AG09319 (cell line): ENCODE data around the gene HEMGN.

Experiments used
- DNase-seq: peaks from one replicate; pipeline ENCODE4 v3.0.0-alpha.2; 2010; ENCODE audit warnings: low read depth; ENCODE audit errors: extremely low read depth
- CTCF ChIP-seq: IDR thresholded peaks from 2 replicates; pipeline ENCODE4 v1.5.1; 2011; ENCODE audit warnings: low read depth, mild to moderate bottlenecking, inconsistent platforms, low read length, moderate library complexity

Gene HEMGN

GRCh38 chr9:97925497-97926334, 12.3 kb downstream of the HEMGN start:
- TF ChIP-seq CTCF: no peak
- DNase-seq: no peak

- DNase-seq: no peak
- TF ChIP-seq CTCF: no peak
These were observed 13.6 kb downstream of the HEMGN start for GRCh38 chr9:97924386-97924785.

- TF ChIP-seq CTCF: peak; percentile 64
- peak; percentile 62 for DNase-seq
These were observed 14.4 kb downstream of the HEMGN start for GRCh38 chr9:97923529-97924108.

- peak; percentile 73 for TF ChIP-seq CTCF
These were observed 15.8 kb downstream of the HEMGN start, which contains the start of gene TRMO for GRCh38 chr9:97921959-97922724. TSS of gene TRMO (minus strand) at chr9:97922500. CDS start at chr9:97922493, 7 bp downstream.

GRCh38 chr9:97919217-97919813, 18.7 kb downstream of the HEMGN start:
- no peak for TF ChIP-seq CTCF
- DNase-seq: no peak

More at GRCh38 chr9:97921959-97922724, 15.8 kb downstream of the HEMGN start, which contains the start of gene TRMO:
- peak; percentile 98 for DNase-seq

GRCh38 chr9:97918611-97919010, 19.4 kb downstream of the HEMGN start:
- no peak for TF ChIP-seq CTCF
- DNase-seq: no peak
